Middle frontal gyrus (tissue), 1 donor: ENCODE data around the gene FPR1.
A peak's percentile ranks its signal among the peaks of the same experiment; 100 is the strongest.

ENCODE experiments used
- DNase-seq: peaks from one replicate; pipeline ENCODE4 v3.0.0-alpha.2; 2015; ENCODE audit warnings: low spot score; ENCODE audit errors: extremely low spot score

The FPR1 gene

GRCh38 chr19:51706296-51706695 lies 45.4 kb downstream of the FPR1 start:
- no peak for DNase-seq

- DNase-seq, result no peak
These were observed 47.1 kb downstream of the FPR1 start for GRCh38 chr19:51704626-51705025.

- DNase-seq, result peak; percentile 87
These were observed 47.8 kb downstream of the FPR1 start for GRCh38 chr19:51703575-51704515.

GRCh38 chr19:51702825-51703574 lies 48.7 kb downstream of the FPR1 start:
- DNase-seq, result no peak

GRCh38 chr19:51702103-51702824 lies 49.4 kb downstream of the FPR1 start:
- DNase-seq, result no peak

- DNase-seq, result no peak
These were observed 50.1 kb downstream of the FPR1 start for GRCh38 chr19:51701468-51702100.

GRCh38 chr19:51699170-51699569 lies 52.5 kb downstream of the FPR1 start:
- DNase-seq, result no peak

GRCh38 chr19:51698296-51698695 lies 53.4 kb downstream of the FPR1 start:
- DNase-seq, result no peak

- DNase-seq, result no peak
These were observed 54.4 kb downstream of the FPR1 start for GRCh38 chr19:51697169-51697776.

- no peak for DNase-seq
These were observed 55.1 kb downstream of the FPR1 start for GRCh38 chr19:51696606-51697005.
